AG10803 (cell line): Measurements from ENCODE around the gene COL23A1.
"Not testable (repeated sequence)": the region's sequence is repeated elsewhere in the genome, so short reads cannot be mapped to it uniquely, and the experiment has no call there.

Experiments
- DNase-seq: peaks from one replicate; pipeline ENCODE4 v3.0.0; 2010; ENCODE audit warnings: low read depth
- H3K4me3 ChIP-seq: 2 replicates; pipeline ENCODE4 v1.5.1; 2011; ENCODE audit warnings: mild to moderate bottlenecking, low read length, control low read depth
- TF ChIP-seq, protein P1 (sequence below): conservative IDR thresholded peaks from 2 replicates; pipeline ENCODE4 v1.5.1; 2011; ENCODE audit warnings: mild to moderate bottlenecking, low read length, control low read depth, inconsistent platforms

COL23A1 gene

DNA sequence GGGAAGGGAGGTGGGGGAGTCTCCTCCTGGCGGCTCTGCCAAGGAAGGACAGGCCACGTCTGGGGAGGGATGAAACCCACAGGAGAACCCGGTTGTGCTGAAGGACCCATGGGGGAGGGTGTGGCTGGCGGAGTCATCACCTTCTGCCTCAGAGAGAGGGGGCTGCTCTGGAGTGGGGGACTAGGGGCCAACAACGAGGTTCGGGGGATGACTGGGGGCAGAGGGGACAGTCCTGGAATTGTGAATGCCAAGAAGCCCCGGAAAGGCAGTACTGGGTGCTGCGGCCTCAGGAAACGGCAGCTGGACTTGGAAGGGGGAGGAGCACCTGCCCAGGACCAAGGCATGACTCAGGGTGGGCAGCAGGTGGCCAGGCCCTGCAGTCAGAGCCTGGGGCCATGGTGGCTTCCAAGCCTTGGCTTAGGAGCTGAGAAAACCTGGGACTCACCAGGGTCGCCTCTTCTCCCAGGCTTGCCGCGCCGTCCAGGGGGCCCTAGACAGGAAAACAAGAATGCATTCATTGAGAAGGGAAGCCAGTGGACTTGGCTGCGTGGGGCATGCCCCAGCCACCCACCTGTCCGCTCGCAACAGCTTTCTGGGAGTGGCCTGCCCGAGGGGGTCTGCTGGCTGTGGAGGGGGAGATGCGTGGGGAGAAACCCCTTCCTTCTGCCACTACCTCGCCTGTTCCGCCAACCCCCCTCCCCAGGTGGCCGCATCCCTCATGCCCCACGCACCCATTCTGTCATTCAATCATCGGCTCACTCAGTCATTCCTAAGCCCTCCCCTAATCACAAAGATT is 283.6 kb downstream of the COL23A1 start:
- H3K4me3 ChIP-seq: no peak overlapping the region
- no peak for DNase-seq
- TF ChIP-seq, protein P1, sequence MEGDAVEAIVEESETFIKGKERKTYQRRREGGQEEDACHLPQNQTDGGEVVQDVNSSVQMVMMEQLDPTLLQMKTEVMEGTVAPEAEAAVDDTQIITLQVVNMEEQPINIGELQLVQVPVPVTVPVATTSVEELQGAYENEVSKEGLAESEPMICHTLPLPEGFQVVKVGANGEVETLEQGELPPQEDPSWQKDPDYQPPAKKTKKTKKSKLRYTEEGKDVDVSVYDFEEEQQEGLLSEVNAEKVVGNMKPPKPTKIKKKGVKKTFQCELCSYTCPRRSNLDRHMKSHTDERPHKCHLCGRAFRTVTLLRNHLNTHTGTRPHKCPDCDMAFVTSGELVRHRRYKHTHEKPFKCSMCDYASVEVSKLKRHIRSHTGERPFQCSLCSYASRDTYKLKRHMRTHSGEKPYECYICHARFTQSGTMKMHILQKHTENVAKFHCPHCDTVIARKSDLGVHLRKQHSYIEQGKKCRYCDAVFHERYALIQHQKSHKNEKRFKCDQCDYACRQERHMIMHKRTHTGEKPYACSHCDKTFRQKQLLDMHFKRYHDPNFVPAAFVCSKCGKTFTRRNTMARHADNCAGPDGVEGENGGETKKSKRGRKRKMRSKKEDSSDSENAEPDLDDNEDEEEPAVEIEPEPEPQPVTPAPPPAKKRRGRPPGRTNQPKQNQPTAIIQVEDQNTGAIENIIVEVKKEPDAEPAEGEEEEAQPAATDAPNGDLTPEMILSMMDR: no peak

DNA sequence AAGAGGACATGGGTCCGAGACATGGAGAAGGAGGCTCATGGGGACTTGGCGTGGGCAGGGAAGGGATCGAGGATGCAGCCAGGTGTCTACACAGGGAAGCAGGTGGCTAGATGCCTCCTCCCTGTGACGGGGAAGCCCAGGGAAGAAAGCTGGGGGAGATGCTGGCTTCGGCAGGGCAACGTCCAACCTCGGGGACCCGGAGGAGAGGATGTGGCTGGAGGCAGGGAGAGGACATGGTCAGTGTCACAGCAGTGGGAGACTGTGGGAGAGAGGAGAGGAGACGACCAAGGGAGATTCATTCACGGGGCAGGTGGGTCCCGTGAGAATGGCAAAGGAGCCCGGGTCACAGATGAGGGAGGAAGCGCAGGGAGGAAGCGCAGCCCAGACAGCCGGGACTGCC is 284.4 kb downstream of the COL23A1 start:
- no peak for DNase-seq
- no peak overlapping the region for H3K4me3 ChIP-seq
- TF ChIP-seq, protein P1: no peak

DNA sequence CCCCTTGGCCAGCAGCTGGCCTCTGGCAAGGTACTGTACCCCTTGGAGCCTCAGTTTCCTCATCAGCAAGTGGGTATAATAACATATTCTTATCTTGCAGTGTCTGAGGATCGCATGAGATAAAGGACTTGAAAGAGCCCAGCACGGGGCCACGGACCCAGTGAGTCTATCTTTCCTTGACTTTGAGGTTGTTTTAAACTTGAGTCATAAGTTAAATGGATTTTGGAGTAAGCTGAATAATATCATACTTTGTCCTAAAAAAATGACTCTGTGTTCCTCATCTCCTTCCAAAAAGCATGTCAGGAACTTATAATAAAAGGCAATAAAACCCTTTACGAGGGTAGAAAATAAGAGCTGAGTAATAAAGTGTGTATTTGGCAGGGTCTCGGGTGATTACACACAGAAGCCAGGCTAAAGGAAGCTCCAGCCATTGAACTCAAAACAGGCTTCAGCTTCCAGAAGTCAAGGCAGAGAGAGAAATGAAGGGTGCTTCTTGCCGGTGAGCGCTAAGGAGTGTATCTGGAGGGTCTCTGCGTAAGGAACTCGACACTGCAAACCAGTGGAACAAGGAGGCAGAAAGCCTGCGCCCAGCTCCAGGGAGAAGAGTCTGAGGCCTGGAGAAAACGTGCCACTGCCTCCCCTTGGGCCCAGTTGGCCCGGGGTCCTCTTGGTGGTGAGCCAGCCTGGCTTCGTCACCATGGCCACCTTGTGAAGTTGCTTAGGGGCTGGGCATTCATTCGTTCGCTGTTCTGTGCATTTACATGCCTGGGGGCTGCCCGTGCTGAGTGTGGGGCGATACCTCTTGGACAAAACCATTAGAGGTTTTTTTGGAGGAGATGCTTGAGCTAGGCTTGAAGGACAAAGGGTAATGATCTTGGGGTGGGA is 285.2 kb downstream of the COL23A1 start:
- TF ChIP-seq, protein P1: no peak

DNA sequence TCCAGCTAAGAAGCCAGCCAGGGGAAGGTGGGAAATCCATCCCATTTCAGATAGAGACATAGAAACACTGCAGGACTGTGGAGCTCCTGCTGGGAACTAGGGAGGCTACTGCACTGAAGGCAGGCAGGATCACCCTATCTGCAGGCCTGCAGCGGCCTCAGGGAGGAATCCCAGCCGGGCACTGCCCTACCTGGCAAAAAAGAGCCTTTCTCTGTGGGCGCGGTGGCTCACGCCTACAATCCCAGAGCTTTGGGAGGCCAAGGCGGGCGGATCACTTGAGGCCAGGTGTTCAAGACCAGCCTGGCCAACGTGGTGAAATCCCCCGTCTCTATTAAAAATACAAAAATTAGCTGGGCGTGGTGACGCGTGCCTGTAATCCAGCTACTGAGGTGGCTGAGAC is 286.2 kb downstream of the COL23A1 start:
- TF ChIP-seq, protein P1: no peak
- no peak for DNase-seq
- H3K4me3 ChIP-seq: no peak overlapping the region

More for the DNA sequence above, 285.2 kb downstream of the COL23A1 start:
- no peak overlapping the region for H3K4me3 ChIP-seq
- DNase-seq: peak; percentile 15

DNA sequence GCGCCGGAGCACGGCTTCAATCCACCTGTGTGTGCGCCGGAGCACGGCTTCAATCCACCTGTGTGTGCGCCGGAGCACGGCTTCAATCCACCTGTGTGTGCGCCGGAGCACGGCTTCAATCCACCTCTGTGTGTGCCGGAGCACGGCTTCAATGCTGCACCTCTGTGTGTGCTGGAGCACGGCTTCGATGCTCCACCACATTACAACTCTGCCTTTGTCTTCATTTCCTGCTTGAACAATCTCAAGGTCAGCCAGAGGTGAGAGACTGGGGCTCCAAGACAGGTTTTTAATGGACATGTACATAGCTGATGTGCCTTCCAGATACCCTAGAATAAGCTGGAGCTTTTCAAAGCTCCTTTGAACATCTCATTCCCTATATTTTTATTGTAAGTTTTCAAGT is 287.9 kb downstream of the COL23A1 start:
- H3K4me3 ChIP-seq, DNase-seq: not testable (repeated sequence)

DNA sequence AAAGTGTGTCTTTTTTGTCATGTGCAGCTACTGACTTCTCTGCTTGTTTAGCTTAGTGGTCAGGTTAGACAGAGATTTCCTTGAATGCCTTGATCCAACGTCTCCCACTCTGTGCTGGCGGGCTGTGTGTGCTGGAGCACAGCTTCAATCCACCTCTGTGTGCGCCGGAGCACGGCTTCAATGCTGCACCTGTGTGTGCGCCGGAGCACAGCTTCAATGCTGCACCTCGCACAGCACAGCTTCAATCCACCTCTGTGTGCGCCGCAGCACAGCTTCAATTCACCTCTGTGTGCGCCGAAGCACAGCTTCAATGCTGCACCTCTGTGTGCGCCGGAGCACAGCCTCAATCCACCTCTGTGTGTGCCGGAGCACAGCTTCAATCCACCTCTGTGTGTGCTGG is 288.6 kb downstream of the COL23A1 start:
- H3K4me3 ChIP-seq: no peak overlapping the region
- DNase-seq: no peak
- TF ChIP-seq, protein P1: no peak

DNA sequence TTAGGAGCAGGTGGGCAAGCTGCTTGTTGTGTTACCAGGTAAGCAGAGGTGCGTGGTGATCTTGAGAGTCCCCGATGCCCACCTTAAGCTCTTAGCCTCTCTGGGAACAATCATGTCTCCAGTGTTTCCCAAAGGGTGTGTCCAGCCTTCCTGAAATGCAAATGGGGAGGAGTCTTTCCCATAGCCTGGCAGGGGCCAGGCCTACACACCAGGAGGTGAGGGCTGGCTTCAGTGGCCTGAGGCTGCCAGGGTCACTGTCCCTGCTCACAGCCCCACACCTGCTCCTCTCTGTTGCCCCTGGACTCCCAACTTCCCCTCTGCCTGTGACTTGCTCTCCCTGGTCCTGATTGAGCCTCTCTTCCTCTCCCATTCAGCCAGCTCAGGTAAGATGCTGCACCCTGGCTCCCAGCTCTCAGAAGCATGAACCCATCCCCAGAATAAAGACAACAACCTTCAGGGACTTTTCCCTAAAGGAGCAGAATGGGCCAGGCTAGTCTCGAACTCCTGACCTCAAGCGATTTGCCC is 291.8 kb downstream of the COL23A1 start:
- TF ChIP-seq, protein P1: no peak
- no peak for DNase-seq
- no peak overlapping the region for H3K4me3 ChIP-seq
